Astrocyte (in vitro differentiated cells and primary cell): ENCODE results near the gene WDR41.

Experiments
- EZH2 ChIP-seq: IDR thresholded peaks from 2 replicates; pipeline ENCODE4 v1.6.1; 2012; ENCODE audit warnings: mild to moderate bottlenecking, low read length, inconsistent platforms; ENCODE audit not compliant: insufficient read depth
- TF ChIP-seq, protein P1 (sequence below): IDR thresholded peaks from 2 replicates; pipeline ENCODE4 v1.5.1; 2011; ENCODE audit warnings: low read depth, mild to moderate bottlenecking, inconsistent platforms, low read length, moderate library complexity; ENCODE audit not compliant: insufficient read depth

DNA sequence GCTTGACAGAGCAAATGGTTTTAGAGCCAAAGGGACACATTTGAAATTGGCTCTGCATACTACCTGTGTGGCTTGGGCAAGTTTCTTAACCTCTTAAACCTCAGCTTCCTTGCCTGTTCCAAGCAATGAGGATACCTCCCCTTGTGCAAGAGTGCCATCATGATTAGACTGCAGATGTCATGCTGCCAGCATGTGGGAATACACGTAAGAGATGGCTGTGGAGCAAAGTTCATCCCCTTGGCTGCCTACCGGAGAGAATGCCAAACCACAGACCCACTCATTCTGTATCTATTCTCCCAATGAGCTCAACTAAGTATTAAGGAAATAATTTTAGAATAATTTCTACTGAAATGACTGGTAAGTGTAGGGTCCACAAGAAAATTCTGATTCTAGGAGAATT is 101.3 kb downstream of the WDR41 start:
- TF ChIP-seq, protein P1, sequence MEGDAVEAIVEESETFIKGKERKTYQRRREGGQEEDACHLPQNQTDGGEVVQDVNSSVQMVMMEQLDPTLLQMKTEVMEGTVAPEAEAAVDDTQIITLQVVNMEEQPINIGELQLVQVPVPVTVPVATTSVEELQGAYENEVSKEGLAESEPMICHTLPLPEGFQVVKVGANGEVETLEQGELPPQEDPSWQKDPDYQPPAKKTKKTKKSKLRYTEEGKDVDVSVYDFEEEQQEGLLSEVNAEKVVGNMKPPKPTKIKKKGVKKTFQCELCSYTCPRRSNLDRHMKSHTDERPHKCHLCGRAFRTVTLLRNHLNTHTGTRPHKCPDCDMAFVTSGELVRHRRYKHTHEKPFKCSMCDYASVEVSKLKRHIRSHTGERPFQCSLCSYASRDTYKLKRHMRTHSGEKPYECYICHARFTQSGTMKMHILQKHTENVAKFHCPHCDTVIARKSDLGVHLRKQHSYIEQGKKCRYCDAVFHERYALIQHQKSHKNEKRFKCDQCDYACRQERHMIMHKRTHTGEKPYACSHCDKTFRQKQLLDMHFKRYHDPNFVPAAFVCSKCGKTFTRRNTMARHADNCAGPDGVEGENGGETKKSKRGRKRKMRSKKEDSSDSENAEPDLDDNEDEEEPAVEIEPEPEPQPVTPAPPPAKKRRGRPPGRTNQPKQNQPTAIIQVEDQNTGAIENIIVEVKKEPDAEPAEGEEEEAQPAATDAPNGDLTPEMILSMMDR: no peak
- TF ChIP-seq EZH2: no peak
